Measurements from ENCODE around the gene WNT3A.

GRCh38 chr1:228061411-228062084, 54.8 kb downstream of the WNT3A start:
- TF ChIP-seq POLR2A (IDR thresholded peaks at IDR 0.05) (no peak), CTCF (IDR thresholded peaks at IDR 0.05) (no peak)

All from right lobe of liver (tissue), 4 donors.